Skeletal muscle satellite cell (primary cell): ENCODE data around the gene ARF4. TPM values are rescaled to one million over a fixed set of nuclear protein-coding genes. Genes with fewer than 3 reads are reported as not detected.
A peak's percentile ranks its signal among the peaks of the same experiment; 100 is the strongest.
"Not testable (repeated sequence)": the region's sequence is repeated elsewhere in the genome, so short reads cannot be mapped to it uniquely, and the experiment has no call there.

Source experiments
- H3K27me3 ChIP-seq: 2 replicates; pipeline ENCODE4 v1.7.0; 2013; ENCODE audit warnings: low read length; ENCODE audit not compliant: control insufficient read depth, insufficient read depth
- H3K36me3 ChIP-seq: 2 replicates; pipeline ENCODE4 v1.7.0; 2013; ENCODE audit warnings: mild to moderate bottlenecking, control low read depth, low read length; ENCODE audit not compliant: insufficient read depth
- H3K4me1 ChIP-seq: 2 replicates; pipeline ENCODE4 v1.7.0; 2013; ENCODE audit warnings: low read length; ENCODE audit not compliant: control insufficient read depth, insufficient read depth
- H3K4me2 ChIP-seq: 2 replicates; pipeline ENCODE4 v1.7.0; 2013; ENCODE audit warnings: mild to moderate bottlenecking, low read length
- H3K4me3 ChIP-seq: 2 replicates; pipeline ENCODE4 v1.7.0; 2013; ENCODE audit warnings: low read length
- H3K9ac ChIP-seq: 2 replicates; pipeline ENCODE4 v1.7.0; 2013; ENCODE audit warnings: mild to moderate bottlenecking, low read depth, low read length, moderate library complexity
- H3K9me3 ChIP-seq: replicated peaks from 2 replicates; pipeline ENCODE4 v1.7.0; 2013; ENCODE audit warnings: mild to moderate bottlenecking, control low read depth, low read length
- total RNA-seq: library from RNA; depleted of rRNA; stranded (reverse); fragments of >200 nt; gene quantifications from 2 replicates; pipeline ENCODE4 v1.2.3, GENCODE V29; 2012; rRNA removed

Gene ARF4
- total RNA-seq = 287 and 315 TPM in 2 replicates

- Histone ChIP-seq H3K36me3 (peaks cover 20% of the 10 kb centered on the region), H3K4me2 (peak within 1 kb of the TSS; percentile 90), H3K4me1 (peaks cover 29% of the 10 kb centered on the region), H3K9ac (peak within 1 kb of the TSS; percentile 99), H3K9me3 (no peaks in the 10 kb centered on the region), H3K4me3 (peak within 1 kb of the TSS; percentile 89), H3K27me3 (no peaks in the 10 kb centered on the region)
Observed at GRCh38 chr3:57597127-57597923, at the start of gene ARF4. TSS of gene ARF4 (minus strand) at chr3:57597344. CDS start at chr3:57597140, 204 bp downstream.

GRCh38 chr3:57646723-57647122, 49.6 kb upstream of the ARF4 start:
- no peak overlapping the region for H3K9ac ChIP-seq
- H3K4me1 ChIP-seq = no peaks in the 10 kb centered on the region
- H3K4me2 ChIP-seq = no peak overlapping the region
- no peaks in the 10 kb centered on the region for H3K9me3 ChIP-seq
- H3K36me3 ChIP-seq = peaks cover 16% of the 10 kb centered on the region
- no peaks in the 10 kb centered on the region for H3K27me3 ChIP-seq
- H3K4me3 ChIP-seq = no peak overlapping the region

GRCh38 chr3:57644740-57645139, 47.6 kb upstream of the ARF4 start:
- no peak overlapping the region for H3K9ac ChIP-seq
- H3K36me3 ChIP-seq = peaks cover 25% of the 10 kb centered on the region
- no peaks in the 10 kb centered on the region for H3K4me1 ChIP-seq
- H3K27me3 ChIP-seq = no peaks in the 10 kb centered on the region
- no peak overlapping the region for H3K4me3 ChIP-seq
- H3K4me2 ChIP-seq = no peak overlapping the region
- no peaks in the 10 kb centered on the region for H3K9me3 ChIP-seq

GRCh38 chr3:57637391-57637790, 40.2 kb upstream of the ARF4 start:
- H3K36me3 ChIP-seq = peaks cover 42% of the 10 kb centered on the region

GRCh38 chr3:57634259-57634658, 37.1 kb upstream of the ARF4 start:
- H3K27me3 ChIP-seq, H3K4me1 ChIP-seq, H3K9me3 ChIP-seq, H3K9ac ChIP-seq, H3K4me3 ChIP-seq, H3K4me2 ChIP-seq: not testable (repeated sequence)
- H3K36me3 ChIP-seq = peaks cover 49% of the 10 kb centered on the region

More at GRCh38 chr3:57637391-57637790, 40.2 kb upstream of the ARF4 start:
- no peak overlapping the region for H3K9ac ChIP-seq
- H3K4me3 ChIP-seq = no peak overlapping the region
- H3K27me3 ChIP-seq = no peaks in the 10 kb centered on the region
- H3K4me2 ChIP-seq = no peak overlapping the region
- H3K9me3 ChIP-seq = no peaks in the 10 kb centered on the region
- H3K4me1 ChIP-seq = no peaks in the 10 kb centered on the region

GRCh38 chr3:57627976-57628375, 30.8 kb upstream of the ARF4 start:
- H3K4me2 ChIP-seq = no peak overlapping the region
- no peak overlapping the region for H3K9ac ChIP-seq
- H3K4me3 ChIP-seq = no peak overlapping the region
- H3K4me1 ChIP-seq = no peaks in the 10 kb centered on the region
- H3K36me3 ChIP-seq = peaks cover 53% of the 10 kb centered on the region
- H3K27me3 ChIP-seq = no peaks in the 10 kb centered on the region
- H3K9me3 ChIP-seq = no peaks in the 10 kb centered on the region

- Histone ChIP-seq H3K27me3 (no peaks in the 10 kb centered on the region), H3K9me3 (no peaks in the 10 kb centered on the region), H3K9ac (no peak overlapping the region), H3K36me3 (peaks cover 35% of the 10 kb centered on the region), H3K4me3 (no peak overlapping the region), H3K4me1 (no peaks in the 10 kb centered on the region), H3K4me2 (no peak overlapping the region)
Observed at GRCh38 chr3:57624801-57625200, 27.7 kb upstream of the ARF4 start.

- Histone ChIP-seq H3K9me3 (no peaks in the 10 kb centered on the region), H3K27me3 (no peaks in the 10 kb centered on the region), H3K4me2 (no peak overlapping the region), H3K4me3 (no peak overlapping the region), H3K9ac (no peak overlapping the region), H3K4me1 (no peaks in the 10 kb centered on the region), H3K36me3 (peaks cover 17% of the 10 kb centered on the region)
Observed at GRCh38 chr3:57622362-57622761, 25.2 kb upstream of the ARF4 start.

- no peaks in the 10 kb centered on the region for H3K4me1 ChIP-seq
- H3K36me3 ChIP-seq = peaks cover 2% of the 10 kb centered on the region
- H3K4me3 ChIP-seq = no peak overlapping the region
- H3K4me2 ChIP-seq = no peak overlapping the region
- no peaks in the 10 kb centered on the region for H3K27me3 ChIP-seq
- no peak overlapping the region for H3K9ac ChIP-seq
- H3K9me3 ChIP-seq = no peaks in the 10 kb centered on the region
Observed at GRCh38 chr3:57617739-57618138, 20.6 kb upstream of the ARF4 start.

GRCh38 chr3:57616233-57616632, 19.1 kb upstream of the ARF4 start:
- Histone ChIP-seq H3K4me3 (no peak overlapping the region), H3K9me3 (no peaks in the 10 kb centered on the region), H3K4me2 (no peak overlapping the region), H3K4me1 (no peaks in the 10 kb centered on the region), H3K27me3 (no peaks in the 10 kb centered on the region), H3K36me3 (no peaks in the 10 kb centered on the region), H3K9ac (no peak overlapping the region)

GRCh38 chr3:57611870-57612269, 14.7 kb upstream of the ARF4 start:
- not testable (repeated sequence) for H3K36me3 ChIP-seq, H3K9me3 ChIP-seq, H3K4me1 ChIP-seq, H3K4me2 ChIP-seq, H3K4me3 ChIP-seq, H3K27me3 ChIP-seq, H3K9ac ChIP-seq

- Histone ChIP-seq H3K4me3 (no peak overlapping the region), H3K9me3 (no peaks in the 10 kb centered on the region), H3K4me2 (no peak overlapping the region), H3K4me1 (no peaks in the 10 kb centered on the region), H3K36me3 (peaks cover 5% of the 10 kb centered on the region), H3K9ac (no peak overlapping the region), H3K27me3 (no peaks in the 10 kb centered on the region)
Observed at GRCh38 chr3:57605683-57606082, 8.5 kb upstream of the ARF4 start.
